Activated gamma-delta T cell (primary cell): ENCODE data around the gene GP1BA.

ENCODE experiments used
- DNase-seq: peaks from one replicate; lab custom pipeline; 2025; lab: John Stamatoyannopoulos, UW
- total RNA-seq, 2 donors: gene quantifications; one replicate each; lab custom pipeline; 2026; lab: John Stamatoyannopoulos, UW

The GP1BA gene
- 0 to 0.10 reads per million in 2 donors for total RNA-seq

DNA sequence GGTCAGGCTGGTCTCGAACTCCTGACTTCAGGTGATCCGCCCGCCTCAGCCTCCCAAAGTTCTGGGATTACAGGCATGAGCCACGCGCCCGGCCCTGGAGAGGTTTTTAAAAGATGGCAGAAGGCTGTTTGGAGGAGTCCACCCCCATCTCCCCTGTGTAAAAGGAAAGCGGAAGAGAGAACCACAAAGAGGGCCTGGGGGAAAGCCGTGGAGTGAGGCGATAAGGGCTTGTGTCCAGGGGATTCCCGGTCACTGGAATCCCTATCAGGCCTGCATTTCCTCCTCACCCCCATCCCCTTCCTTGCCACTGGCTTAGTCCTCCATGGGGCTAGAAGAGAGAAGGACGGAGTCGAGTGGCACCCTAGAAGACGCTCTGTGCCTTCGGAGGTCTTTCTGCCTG, at the start of gene GP1BA:
TSS of gene GP1BA (plus strand) at position 315 of the 400 bp plus-strand sequence. CDS start 328 bp downstream, outside the sequence.
- no peak for DNase-seq

DNA sequence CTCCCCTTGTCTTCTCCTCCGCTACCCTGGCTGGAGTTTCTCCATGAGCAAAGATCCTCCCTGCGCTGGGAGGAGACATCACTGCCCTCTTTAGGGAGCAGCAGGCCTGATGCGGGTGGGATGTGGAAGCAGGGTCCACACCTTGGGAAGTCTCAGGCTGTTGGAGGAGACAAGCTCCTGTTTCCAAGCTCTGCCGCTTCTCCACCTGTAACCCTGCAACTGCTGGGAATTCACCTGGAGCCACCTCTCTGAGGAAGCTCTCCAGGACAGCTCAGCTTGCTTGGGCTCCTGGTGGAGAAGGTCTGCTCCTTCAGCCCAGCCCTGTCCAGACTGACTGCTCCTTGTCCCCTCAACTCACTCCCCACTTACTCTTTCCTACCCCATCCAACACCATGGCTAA, 47.6 kb upstream of the GP1BA start:
- DNase-seq, result no peak

GRCh38 chr17:4886830-4887229, 45.2 kb upstream of the GP1BA start:
- no peak for DNase-seq

DNA sequence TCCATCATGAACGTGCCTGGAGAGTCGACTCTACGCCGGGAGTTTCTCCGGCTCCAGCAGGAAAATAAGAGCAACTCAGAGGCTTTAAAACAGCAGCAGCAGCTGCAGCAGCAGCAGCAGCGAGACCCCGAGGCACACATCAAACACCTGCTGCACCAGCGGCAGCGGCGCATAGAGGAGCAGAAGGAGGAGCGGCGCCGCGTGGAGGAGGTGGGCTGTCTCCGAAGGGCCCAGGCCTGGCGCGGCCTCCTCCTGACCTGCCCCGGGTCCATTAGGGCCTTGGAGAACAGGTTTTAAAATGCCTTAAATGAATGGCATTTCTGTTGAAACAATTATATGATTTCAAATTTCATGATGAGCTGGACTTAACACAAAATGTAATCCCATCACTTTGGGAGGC, 44.5 kb upstream of the GP1BA start:
- no peak for DNase-seq

GRCh38 chr17:4891411-4892410, 40.4 kb upstream of the GP1BA start:
- DNase-seq, result no peak

DNA sequence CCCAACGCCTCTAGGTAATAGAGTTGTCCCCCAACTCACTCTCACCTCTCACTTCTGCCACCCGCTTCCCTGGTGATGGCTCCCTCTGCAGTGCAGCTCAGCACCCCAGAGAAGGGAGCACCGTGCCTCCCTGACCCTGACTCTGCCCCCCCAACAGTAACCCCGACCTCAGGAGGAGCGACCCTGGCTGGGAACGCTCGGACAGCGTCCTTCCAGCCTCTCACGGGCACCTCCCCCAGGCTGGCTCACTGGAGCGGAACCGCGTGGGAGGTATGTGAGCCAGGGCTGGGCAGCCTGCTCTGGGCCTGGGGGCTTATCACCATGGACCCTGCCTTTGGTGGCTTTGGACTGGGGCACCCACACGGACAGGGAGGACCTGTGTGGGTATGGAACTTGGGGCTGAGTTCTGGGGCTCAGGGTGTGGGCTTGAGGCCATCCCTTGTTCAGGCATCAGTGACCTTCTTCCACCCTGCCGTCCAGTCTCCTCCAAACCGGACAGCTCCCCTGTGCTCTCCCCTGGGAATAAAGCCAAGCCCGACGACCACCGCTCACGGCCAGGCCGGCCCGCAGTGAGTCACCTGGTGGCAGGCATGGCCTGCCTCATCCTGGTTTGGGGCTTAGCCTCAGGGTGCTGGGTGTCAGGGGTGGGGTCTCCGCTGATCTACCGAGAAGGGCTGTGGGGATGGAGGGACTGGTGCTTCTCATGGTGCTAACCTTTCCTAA, 39.4 kb upstream of the GP1BA start:
- DNase-seq, result no peak

- DNase-seq, result no peak
These were observed 38.8 kb upstream of the GP1BA start for GRCh38 chr17:4893272-4893671.

GRCh38 chr17:4893721-4894560, 38.1 kb upstream of the GP1BA start:
- no peak for DNase-seq

DNA sequence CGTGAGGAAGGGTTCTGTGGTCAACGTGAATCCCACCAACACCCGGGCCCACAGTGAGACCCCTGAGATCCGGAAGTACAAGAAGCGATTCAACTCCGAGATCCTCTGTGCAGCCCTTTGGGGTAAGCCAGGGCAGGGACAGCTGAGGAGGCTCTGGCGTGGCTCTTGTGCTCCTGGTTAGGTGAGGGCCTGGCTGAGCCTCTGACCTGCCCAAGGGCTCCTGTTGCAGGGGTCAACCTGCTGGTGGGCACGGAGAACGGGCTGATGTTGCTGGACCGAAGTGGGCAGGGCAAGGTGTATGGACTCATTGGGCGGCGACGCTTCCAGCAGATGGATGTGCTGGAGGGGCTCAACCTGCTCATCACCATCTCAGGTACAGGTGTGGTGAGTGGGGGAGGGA, 37.0 kb upstream of the GP1BA start:
- DNase-seq, result no peak

DNA sequence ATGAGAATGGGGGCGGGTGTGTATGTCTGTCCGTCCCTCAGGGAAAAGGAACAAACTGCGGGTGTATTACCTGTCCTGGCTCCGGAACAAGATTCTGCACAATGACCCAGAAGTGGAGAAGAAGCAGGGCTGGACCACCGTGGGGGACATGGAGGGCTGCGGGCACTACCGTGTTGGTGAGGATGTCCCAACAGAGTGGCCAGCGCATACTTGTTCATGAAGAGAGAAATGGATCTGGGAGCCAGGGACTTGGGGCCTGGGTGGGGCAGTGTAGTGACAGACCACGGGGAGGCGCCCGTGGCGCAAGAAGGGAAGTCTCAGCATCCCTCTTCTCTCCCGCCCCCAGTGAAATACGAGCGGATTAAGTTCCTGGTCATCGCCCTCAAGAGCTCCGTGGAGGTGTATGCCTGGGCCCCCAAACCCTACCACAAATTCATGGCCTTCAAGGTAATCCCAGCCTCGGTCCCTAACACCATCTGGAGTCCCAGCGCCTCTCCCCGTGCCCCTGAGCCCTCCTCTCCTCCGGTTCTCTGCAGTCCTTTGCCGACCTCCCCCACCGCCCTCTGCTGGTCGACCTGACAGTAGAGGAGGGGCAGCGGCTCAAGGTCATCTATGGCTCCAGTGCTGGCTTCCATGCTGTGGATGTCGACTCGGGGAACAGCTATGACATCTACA, 36.3 kb upstream of the GP1BA start:
- no peak for DNase-seq

GRCh38 chr17:4896332-4897197, 35.5 kb upstream of the GP1BA start:
- DNase-seq, result no peak

DNA sequence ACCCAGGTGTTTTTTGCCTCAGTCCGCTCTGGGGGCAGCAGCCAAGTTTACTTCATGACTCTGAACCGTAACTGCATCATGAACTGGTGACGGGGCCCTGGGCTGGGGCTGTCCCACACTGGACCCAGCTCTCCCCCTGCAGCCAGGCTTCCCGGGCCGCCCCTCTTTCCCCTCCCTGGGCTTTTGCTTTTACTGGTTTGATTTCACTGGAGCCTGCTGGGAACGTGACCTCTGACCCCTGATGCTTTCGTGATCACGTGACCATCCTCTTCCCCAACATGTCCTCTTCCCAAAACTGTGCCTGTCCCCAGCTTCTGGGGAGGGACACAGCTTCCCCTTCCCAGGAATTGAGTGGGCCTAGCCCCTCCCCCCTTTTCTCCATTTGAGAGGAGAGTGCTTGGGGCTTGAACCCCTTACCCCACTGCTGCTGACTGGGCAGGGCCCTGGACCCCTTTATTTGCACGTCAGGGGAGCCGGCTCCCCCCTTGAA, 34.8 kb upstream of the GP1BA start:
- DNase-seq, result no peak

DNA sequence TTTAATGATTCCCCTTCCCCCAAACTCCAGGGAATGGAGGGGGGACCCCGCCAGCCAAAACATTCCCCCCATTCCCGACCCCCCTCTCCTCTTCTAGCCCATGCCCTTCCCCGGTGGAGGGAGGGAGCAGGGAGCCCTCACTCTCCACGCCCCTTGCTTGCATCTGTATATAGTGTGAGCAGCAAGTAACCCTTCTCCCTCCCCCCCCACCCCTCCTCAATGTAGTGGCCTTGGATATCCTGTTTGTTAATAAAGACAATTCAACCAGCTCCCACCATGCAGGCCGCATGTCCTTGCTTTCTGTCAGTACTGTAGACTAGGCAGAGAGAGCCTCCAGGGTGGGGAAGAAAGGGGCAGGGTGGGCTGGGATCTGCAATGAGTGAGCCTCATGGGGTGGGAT, 34.3 kb upstream of the GP1BA start:
- DNase-seq, result no peak

GRCh38 chr17:4898351-4898750, 33.7 kb upstream of the GP1BA start:
- no peak for DNase-seq

DNA sequence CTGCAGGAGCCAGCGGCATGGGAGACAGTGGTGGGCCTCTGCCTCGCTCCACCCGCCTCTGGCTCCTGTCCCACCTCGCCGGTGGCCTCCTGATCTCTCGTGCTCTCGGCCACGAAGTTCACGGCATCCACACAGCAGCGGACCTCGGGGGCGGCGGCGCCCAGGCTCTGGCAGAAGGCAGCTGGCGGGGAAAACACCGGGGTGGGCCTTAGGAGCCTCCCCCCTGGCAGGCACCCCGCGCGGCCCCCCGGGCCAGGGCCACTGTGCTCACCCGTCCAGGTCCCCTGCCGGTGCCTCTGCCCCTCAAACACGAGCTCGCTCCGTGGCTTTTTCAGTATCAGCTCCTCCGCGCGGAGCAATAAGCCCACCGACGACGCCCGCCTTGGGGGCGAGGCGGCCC, 33.1 kb upstream of the GP1BA start:
- DNase-seq, result peak; percentile 39

DNA sequence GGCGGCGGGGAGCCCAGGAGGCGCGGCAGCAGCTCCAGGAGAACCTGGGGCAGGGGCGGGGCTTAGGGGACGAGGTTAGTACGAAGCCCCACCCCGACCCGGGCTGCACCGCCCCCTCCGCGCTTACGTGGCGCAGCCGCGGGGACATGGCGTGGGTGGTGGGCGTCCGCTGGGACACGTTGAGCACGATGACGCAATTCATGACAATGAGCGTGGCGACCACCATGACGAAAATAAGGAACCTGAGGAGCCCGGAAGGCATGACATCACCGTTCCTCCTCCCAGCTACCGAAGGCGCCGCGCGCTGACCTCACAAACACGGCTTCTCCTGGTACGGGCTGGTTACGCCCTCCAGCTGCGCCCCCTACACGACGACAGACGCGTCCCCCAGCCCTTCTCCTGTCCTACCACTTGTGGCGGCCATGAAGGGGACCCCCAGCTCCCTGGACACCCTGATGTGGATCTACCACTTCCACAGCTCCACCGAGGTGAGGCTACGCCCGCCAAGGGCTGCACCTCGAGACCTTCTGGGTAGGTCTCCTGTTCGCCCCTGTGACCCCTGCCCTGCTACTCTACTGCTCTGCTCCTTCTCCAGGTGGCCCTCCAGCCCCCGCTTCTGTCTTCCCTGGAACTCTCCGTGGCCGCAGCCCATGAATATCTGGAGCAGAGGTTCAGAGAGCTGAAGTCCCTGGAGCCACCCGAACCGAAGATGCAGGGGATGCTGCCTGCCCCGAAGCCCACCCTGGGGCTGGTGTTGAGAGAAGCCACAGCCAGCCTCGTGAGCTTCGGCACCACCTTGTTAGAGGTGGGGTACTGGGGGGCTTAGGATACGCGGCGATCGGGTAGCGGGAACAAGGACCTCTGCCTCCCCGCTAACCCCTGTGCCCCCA, 32.5 kb upstream of the GP1BA start, which contains the start of gene C17orf107:
TSS of gene C17orf107 (plus strand) at position 196 of the 890 bp plus-strand sequence. CDS start at position 423, 227 bp downstream.
- DNase-seq, result peak; percentile 89

- DNase-seq, result peak; percentile 44
These were observed 31.6 kb upstream of the GP1BA start for GRCh38 chr17:4900231-4901107.

GRCh38 chr17:4901108-4901647, 30.9 kb upstream of the GP1BA start:
- DNase-seq, result no peak
